Astrocyte of the spinal cord (primary cell): ENCODE measurements around the gene NKX6-2.
"Not testable (repeated sequence)": the region's sequence is repeated elsewhere in the genome, so short reads cannot be mapped to it uniquely, and the experiment has no call there.

Experiments used
- DNase-seq: peaks from one replicate; pipeline ENCODE4 v3.0.0; 2011; ENCODE audit warnings: low read depth, low spot score
- H3K4me3 ChIP-seq: 2 replicates; pipeline ENCODE4 v1.5.1; 2011; ENCODE audit warnings: low read depth, mild to moderate bottlenecking, low read length, moderate library complexity
- in situ Hi-C: cut with HindIII; loops from 2 replicates; pipeline ENCODE4 v1.10.0; 2017; ENCODE audit warnings: low sequenced_read_pairs
- TF ChIP-seq, protein P1 (sequence below): IDR thresholded peaks from 2 replicates; pipeline ENCODE4 v1.5.1; 2012; ENCODE audit warnings: low read depth, mild to moderate bottlenecking, low read length, inconsistent platforms

Gene NKX6-2

DNA sequence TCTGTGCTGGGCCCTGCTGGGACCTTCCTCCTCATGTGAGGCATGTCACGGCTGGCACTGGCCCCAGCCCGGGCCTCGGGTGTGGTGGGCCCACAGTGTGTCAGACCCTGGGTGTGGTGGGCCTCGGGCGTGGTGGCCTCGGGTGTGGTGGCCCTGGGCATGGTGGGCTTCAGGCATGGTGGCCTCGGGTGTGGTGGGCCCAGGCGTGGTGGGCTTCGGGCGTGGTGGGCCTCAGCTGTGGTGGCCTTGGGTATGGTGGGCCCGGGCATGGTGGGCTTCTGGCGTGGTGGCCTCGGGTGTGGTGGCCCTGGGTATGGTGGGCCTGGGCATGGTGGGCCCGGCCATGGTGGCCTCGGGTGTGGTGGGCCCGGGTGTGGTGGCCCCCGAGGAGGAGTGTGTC is 40.4 kb downstream of the NKX6-2 start:
- no peak for DNase-seq
- H3K4me3 ChIP-seq: no peak overlapping the region
- in situ Hi-C loops: no loop called here
- TF ChIP-seq, protein P1, sequence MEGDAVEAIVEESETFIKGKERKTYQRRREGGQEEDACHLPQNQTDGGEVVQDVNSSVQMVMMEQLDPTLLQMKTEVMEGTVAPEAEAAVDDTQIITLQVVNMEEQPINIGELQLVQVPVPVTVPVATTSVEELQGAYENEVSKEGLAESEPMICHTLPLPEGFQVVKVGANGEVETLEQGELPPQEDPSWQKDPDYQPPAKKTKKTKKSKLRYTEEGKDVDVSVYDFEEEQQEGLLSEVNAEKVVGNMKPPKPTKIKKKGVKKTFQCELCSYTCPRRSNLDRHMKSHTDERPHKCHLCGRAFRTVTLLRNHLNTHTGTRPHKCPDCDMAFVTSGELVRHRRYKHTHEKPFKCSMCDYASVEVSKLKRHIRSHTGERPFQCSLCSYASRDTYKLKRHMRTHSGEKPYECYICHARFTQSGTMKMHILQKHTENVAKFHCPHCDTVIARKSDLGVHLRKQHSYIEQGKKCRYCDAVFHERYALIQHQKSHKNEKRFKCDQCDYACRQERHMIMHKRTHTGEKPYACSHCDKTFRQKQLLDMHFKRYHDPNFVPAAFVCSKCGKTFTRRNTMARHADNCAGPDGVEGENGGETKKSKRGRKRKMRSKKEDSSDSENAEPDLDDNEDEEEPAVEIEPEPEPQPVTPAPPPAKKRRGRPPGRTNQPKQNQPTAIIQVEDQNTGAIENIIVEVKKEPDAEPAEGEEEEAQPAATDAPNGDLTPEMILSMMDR: no peak

DNA sequence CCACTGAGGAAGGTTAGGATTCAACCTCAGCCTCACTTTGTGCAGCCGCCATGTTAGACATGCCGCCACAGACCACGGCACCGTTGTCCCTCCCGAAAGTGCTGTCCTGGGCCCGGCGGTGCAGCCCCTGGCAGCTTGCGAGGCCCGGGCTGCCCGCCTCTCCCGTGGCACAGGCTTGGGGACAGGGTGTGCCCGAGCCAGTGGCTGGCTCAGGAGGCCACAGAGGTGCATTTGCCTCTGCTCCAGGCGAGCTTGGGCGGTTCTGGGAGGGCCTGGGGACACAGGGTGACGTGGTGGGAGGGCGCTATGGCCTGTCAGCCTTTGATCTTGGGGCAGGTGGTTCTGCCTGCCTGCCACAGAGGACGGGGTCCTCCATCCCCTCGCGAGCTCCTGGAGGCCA is 41.1 kb downstream of the NKX6-2 start:
- TF ChIP-seq, protein P1: no peak
- DNase-seq: no peak
- in situ Hi-C loops: no loop called here
- no peak overlapping the region for H3K4me3 ChIP-seq

DNA sequence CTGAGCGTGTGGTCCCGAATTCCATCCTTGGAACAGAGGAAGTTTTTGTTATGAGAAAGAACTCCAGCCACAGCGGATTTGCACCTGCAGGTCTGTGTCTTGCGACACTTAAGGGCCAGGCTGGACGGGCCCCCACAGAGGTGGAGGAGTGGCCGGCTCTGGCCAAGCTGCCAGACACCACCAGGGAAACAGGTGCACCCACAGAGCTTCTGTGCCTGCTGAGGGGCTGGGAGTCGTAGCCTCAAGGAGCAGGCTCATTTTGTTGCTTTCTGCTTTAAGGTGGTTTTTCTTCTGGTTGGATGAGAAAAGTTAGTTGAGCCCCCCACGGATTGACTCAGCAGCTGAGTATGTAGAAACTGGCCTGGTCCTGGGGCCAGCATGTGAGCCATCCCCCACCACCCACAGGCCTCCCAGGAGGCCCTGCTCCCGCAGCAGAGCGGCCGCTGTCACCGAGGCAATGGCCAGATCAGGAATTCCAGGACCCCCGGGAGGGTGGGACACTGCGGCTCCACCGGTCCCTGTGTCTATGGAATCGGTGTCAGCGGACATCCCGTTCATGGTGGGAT is 41.9 kb downstream of the NKX6-2 start:
- DNase-seq: peak; percentile 62
- no peak overlapping the region for H3K4me3 ChIP-seq
- TF ChIP-seq, protein P1: no peak
- in situ Hi-C loops: no loop called here

DNA sequence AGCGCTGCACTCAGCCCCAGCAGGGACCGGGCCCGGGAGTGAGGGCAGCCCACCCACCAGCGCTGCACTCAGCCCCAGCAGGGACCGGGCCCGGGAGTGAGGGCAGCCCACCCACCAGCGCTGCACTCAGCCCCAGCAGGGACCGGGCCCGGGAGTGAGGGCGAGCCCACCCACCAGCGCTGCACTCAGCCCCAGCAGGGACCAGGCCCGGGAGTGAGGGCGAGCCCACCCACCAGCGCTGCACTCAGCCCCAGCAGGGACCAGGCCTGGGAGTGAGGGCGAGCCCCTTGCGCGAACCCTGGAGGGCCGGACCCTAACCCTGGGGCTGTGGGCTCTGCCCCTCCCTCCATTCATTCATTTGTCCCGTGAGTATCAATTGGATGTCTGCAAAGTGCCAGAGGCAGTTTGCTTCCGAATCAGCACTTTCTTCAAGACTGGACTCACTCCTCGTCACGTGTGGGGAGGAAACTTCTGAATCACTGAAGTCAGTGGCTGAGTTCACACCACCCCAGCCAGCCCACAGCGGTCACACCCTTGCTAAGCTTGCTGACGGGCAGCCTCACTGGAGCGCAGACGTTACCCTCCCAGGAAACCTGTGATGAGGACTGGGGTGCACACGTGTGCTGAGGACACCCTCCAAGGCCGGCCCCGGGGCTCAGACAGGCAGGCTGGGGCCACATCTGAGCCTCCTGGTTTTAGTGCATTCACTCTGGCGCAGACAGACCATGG is 42.6 kb downstream of the NKX6-2 start:
- DNase-seq: peak; percentile 74
- H3K4me3 ChIP-seq, in situ Hi-C loops: not testable (repeated sequence)

DNA sequence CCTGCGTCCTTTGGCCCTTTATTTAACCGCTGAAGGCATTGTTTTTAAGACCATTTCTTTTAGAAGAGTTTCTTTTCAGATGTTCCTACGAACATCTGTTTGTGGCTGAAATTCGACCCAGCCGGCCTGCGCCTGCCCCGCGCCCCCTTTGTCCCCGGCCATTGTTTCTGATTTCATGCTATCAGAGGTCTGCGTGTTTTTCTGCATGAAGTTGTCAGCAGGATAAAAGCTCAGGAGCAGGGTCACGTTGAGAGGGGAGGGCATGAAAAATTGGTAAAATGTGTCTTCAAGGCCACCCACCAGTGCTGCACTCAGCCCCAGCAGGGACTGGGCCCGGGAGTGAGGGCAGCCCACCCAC is 43.1 kb downstream of the NKX6-2 start:
- TF ChIP-seq, protein P1: no peak
- DNase-seq: peak; percentile 58
- in situ Hi-C loops: no loop called here
- no peak overlapping the region for H3K4me3 ChIP-seq

DNA sequence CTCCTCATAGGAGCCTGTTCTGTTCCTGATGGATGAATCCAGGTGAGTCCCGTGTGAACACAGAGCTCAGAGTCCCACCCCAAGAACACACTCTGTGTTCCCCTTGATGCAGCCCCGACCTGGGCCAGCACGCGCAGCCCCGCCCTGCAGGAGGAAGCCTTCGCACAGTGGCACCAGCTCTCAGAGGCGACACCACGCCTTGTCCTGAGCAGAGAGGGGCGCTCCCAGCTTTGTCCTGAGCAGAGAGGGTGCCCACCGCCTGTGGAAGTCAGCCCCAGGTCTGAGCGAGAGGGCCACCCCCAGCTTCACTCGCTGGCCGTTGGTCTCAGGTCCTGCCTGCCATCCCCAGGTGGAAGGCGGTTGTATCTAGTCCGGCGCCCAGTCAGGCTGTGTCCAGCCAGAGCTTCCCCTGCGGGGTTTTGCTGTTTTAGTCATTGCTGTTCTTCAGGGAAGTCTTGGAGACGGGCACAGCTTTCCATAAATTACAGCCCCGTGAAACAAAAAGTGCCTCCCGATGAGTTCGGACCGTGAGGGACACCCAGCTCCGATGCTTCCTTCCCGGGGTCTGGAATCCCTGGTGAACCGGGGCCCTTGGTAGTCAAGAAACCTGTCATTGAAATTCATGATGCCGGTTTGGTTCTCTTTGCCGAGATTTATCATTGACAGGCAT is 43.6 kb downstream of the NKX6-2 start:
- no peak for DNase-seq
- H3K4me3 ChIP-seq: no peak overlapping the region
- TF ChIP-seq, protein P1: no peak
- in situ Hi-C loops: no loop called here

DNA sequence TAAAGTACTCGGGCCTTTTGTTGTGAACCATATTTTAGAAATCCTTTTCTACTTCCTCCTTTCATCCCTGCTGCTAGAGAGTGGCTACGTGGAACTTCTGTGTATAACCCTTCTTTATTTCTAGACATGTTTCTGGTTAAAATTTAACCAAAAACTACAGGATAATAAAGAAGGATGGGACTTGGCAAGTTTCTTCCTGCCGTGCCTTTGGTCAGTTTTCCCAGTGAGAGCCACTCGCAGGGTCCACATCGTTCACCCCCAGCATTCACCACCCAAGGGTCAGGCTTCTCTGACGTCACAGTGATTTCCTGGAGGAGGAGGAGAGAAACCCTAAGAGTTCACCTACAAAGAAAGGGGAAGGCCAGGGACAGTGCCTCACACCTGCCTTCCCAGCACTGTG is 45.4 kb downstream of the NKX6-2 start:
- in situ Hi-C loops: no loop called here
- no peak for DNase-seq
- TF ChIP-seq, protein P1: no peak
- no peak overlapping the region for H3K4me3 ChIP-seq
